ENCODE data around the gene PTPN18.

The PTPN18 gene

DNA sequence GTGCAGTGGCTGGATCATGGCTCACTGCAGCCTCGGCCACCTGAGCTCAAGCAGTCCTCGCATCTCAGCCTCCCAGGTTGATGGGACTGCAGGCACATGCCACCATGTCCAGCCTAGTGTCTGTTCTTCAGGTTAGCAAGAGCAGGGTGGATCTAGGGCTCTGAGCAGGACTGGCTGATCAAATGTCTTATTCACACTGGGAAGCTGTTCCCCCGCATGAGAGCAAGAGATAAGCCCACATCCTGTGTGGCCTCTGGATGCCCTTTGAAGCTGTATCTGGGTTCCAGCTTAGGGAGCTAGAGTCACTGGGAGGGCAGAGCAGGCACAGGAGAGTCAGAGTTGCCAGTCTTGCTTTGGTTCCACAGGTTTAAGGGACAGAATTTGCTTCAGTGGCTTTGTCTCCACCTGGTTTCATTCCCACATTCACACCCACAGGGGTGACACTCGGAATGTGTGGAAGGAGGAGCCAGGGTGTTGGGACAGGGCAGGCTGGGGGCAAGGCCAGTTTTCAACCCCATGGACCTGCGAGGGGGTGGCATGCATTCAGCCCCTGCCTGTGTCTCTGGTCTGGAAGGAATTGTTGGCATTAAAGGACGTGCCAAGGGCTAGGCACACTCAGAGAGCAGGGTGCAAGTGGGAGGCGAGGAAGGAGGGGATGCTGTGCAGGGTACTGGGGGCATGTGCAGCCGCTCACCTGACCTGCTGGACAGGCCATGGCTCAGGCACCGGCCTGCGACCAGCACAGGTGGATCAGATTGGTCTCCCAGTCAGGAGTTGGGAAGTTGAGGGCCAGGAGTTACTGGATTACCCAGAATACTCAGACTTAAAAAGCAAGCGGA lies 24.5 kb downstream of the PTPN18 start:
- DNase-seq (ENCODE audit: extremely low spot score) = no peak
- no peak for TF ChIP-seq ELF4 (IDR thresholded peaks at IDR 0.05)
- no peak for TF ChIP-seq L3MBTL2 (conservative IDR thresholded peaks at IDR 0.05)
- TF ChIP-seq HDGF (IDR thresholded peaks at IDR 0.05; ENCODE audit: borderline replicate concordance) = no peak
- TF ChIP-seq, protein P1, sequence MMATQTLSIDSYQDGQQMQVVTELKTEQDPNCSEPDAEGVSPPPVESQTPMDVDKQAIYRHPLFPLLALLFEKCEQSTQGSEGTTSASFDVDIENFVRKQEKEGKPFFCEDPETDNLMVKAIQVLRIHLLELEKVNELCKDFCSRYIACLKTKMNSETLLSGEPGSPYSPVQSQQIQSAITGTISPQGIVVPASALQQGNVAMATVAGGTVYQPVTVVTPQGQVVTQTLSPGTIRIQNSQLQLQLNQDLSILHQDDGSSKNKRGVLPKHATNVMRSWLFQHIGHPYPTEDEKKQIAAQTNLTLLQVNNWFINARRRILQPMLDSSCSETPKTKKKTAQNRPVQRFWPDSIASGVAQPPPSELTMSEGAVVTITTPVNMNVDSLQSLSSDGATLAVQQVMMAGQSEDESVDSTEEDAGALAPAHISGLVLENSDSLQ (IDR thresholded peaks at IDR 0.05) = no peak
- no peak for TF ChIP-seq SP1 (IDR thresholded peaks at IDR 0.05)
- TF ChIP-seq TARDBP (IDR thresholded peaks at IDR 0.05) = no peak
- no peak for TF ChIP-seq LEF1 (IDR thresholded peaks at IDR 0.05; ENCODE audit: borderline replicate concordance)
- TF ChIP-seq FOXA1 (IDR thresholded peaks at IDR 0.05) = no peak
- TF ChIP-seq BHLHE40 (IDR thresholded peaks at IDR 0.05; ENCODE audit: borderline replicate concordance) = no peak
- no peak for TF ChIP-seq ARNT (IDR thresholded peaks at IDR 0.05)
- POLR2A ChIA-PET = no interaction called here
- CTCF ChIA-PET = no interaction called here

DNA sequence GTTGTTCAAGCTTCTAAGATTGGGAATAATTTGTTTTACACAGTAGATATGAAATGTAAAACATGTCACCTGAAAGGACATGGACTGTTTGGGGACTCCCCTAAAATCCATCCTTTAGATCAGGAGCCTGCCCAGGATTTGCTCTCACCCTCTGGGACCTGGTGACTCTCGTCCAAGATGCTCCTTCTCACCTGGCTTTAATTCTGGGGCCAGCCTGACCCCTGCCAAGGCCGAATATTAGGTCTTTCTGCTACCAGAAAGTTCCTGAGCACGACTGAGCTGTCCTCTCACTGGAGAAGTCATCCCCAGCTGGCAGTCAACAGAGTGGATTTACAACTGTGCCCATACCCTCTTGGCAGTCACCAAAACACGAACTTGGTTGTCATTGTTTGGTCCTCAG lies 25.3 kb downstream of the PTPN18 start:
- DNase-seq (ENCODE audit: extremely low spot score) = no peak
- ChIA-PET CTCF (no interaction called here), POLR2A (no interaction called here)
- no peak for TF ChIP-seq FOXA1 (IDR thresholded peaks at IDR 0.05)
- no peak for TF ChIP-seq LEF1 (IDR thresholded peaks at IDR 0.05; ENCODE audit: borderline replicate concordance)
- no peak for TF ChIP-seq CTBP1 (IDR thresholded peaks at IDR 0.05; ENCODE audit: borderline replicate concordance)
- no peak for TF ChIP-seq L3MBTL2 (conservative IDR thresholded peaks at IDR 0.05)
- TF ChIP-seq, protein P1 (IDR thresholded peaks at IDR 0.05) = no peak
- TF ChIP-seq HDGF (IDR thresholded peaks at IDR 0.05; ENCODE audit: borderline replicate concordance) = no peak

DNA sequence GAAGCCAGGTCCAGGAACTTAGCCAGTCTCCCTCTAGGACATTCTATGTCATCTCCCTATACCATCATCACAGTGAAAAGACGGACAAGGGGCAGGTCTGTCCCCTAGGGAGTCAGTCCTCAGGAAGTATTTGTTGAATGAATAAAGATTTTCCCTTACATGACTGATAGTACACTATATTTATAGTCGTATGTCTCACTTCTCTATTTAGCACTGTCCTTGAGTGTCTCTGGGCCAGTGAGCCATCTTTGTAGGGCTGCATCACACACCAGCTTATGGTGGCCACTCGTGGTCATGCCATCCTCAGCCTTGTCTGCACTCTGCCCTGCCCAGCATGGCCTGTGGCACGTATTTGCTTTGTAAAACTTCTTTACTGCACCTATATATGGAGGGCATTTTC lies 25.8 kb downstream of the PTPN18 start:
- CTCF ChIA-PET = no interaction called here
- TF ChIP-seq TARDBP (IDR thresholded peaks at IDR 0.05) = no peak
- no peak for TF ChIP-seq FOXA1 (IDR thresholded peaks at IDR 0.05)
- no peak for TF ChIP-seq ZNF384 (IDR thresholded peaks at IDR 0.05)
- TF ChIP-seq ARNT (IDR thresholded peaks at IDR 0.05) = no peak
- TF ChIP-seq LEF1 (IDR thresholded peaks at IDR 0.05; ENCODE audit: borderline replicate concordance) = no peak
- TF ChIP-seq SP1 (IDR thresholded peaks at IDR 0.05) = no peak
- TF ChIP-seq NFRKB (IDR thresholded peaks at IDR 0.05) = no peak
- TF ChIP-seq, protein P1 (IDR thresholded peaks at IDR 0.05) = no peak
- TF ChIP-seq BHLHE40 (IDR thresholded peaks at IDR 0.05; ENCODE audit: borderline replicate concordance) = no peak
- POLR2A ChIA-PET = no interaction called here
- no peak for DNase-seq (ENCODE audit: extremely low spot score)

DNA sequence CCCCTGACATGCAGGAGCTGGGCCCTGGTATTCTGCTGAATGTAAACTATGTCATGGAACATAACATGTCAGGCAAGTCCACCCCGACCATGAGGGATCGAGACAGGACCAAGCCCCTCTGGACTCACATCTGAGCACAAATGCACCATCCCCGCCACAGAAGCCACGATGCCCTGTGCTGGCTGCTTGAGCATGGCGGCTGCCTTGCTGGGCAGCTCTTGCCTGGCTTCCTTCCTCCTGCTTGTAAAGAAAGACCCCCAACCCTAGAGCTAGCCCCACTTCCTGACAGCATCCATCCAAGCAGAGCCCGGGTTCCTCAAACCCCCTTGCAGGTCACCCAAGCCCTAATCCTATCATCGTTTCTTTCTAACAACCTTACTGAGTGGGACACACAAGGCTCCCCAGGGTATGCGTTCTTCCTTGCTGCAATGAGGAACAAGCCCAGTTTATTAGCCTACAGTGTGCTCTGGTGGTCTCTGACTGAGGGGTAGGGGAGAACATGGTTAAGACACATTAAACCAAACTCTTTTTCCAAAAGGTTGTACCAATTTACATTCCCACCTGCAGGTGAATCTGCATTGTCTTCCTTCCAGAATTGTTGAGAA lies 26.6 kb downstream of the PTPN18 start:
- ChIA-PET POLR2A (no interaction called here), CTCF (no interaction called here)
- no peak for DNase-seq (ENCODE audit: extremely low spot score)
- no peak for TF ChIP-seq TARDBP (IDR thresholded peaks at IDR 0.05)

DNA sequence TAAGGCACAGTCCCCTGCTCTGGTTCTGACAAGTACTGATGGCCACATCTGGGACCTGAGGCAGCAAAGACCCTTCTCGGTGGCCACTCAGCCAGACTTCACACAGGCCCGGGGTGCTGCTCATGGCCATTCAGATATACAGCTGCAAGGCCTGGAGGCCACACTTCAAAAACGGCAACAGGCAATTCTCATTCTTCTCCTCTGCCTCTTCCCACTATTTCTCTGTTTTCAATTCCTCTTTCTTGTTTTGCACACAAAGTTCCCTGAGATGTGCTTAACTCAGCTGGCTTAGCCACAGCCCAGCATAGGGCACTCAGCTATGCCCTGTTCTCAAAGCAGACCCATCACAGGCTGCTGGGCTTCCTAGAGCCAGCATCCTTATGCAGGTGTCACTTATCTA lies 29.9 kb downstream of the PTPN18 start:
- ChIA-PET CTCF (interaction anchor here (0.7 kb wide), 1 partner anchor 15 kb away, joined by 5 read pairs; no protein-coding TSS in a partner anchor), POLR2A (no interaction called here)
- DNase-seq (ENCODE audit: extremely low spot score) = no peak
- TF ChIP-seq FOXM1 (IDR thresholded peaks at IDR 0.05; ENCODE audit: borderline replicate concordance) (no peak), BHLHE40 (IDR thresholded peaks at IDR 0.05; ENCODE audit: borderline replicate concordance) (no peak), ZNF384 (IDR thresholded peaks at IDR 0.05) (no peak), ELF4 (IDR thresholded peaks at IDR 0.05) (no peak), FOXA1 (IDR thresholded peaks at IDR 0.05) (no peak), HDGF (IDR thresholded peaks at IDR 0.05; ENCODE audit: borderline replicate concordance) (no peak), ARNT (IDR thresholded peaks at IDR 0.05) (no peak), NFRKB (IDR thresholded peaks at IDR 0.05) (no peak), CTBP1 (IDR thresholded peaks at IDR 0.05; ENCODE audit: borderline replicate concordance) (no peak)
- TF ChIP-seq, protein P1 (IDR thresholded peaks at IDR 0.05) = no peak

DNA sequence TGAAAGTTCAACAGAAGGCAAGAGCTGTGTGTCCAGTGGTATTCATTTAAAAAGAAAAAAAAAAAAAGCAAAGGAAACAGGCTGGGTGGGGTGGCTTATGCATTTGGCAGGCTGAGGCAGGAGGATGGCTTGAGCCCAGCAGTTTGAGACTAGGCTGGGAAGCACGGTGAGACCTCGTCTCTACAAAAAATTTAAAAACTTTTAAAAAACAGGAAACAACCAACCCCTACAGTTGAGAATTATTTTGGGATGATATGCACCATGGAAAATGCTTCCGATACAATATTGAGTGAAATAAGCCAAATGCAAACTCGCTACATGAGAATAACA lies 31.2 kb downstream of the PTPN18 start:
- POLR2A ChIA-PET = no interaction called here
- CTCF ChIA-PET = no interaction called here
- DNase-seq (ENCODE audit: extremely low spot score) = no peak
- TF ChIP-seq TARDBP (IDR thresholded peaks at IDR 0.05) = no peak

DNA sequence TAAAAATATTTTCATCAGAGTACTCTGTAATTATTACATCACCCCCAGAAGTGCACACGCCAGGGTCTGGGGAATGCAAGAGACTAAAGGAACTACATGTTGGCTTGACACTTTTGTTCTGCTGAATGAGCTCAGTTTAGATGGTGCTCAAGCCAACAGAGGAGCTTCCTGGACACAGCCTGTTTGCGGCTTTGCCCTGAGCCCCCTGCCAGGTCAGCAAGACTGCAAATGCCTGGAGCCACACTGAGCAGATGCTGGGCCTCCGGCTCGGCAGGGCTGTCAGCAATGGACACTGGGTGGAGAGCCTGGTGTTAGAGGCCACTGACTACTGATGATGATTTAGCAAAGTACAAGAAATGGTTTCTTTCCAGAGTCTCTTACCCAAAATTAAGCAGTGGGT lies 31.9 kb downstream of the PTPN18 start:
- DNase-seq (ENCODE audit: extremely low spot score) = no peak
- no peak for TF ChIP-seq SUZ12 (IDR thresholded peaks at IDR 0.05)
- no peak for TF ChIP-seq L3MBTL2 (conservative IDR thresholded peaks at IDR 0.05)
- TF ChIP-seq HDGF (IDR thresholded peaks at IDR 0.05; ENCODE audit: borderline replicate concordance) = no peak
- TF ChIP-seq FOXM1 (IDR thresholded peaks at IDR 0.05; ENCODE audit: borderline replicate concordance) = no peak
- TF ChIP-seq LEF1 (IDR thresholded peaks at IDR 0.05; ENCODE audit: borderline replicate concordance) = no peak
- TF ChIP-seq NFRKB (IDR thresholded peaks at IDR 0.05) = no peak
- TF ChIP-seq, protein P1 (IDR thresholded peaks at IDR 0.05) = no peak
- TF ChIP-seq ELF4 (IDR thresholded peaks at IDR 0.05) = no peak
- TF ChIP-seq TARDBP (IDR thresholded peaks at IDR 0.05) = no peak
- no peak for TF ChIP-seq SP1 (IDR thresholded peaks at IDR 0.05)
- TF ChIP-seq BHLHE40 (IDR thresholded peaks at IDR 0.05; ENCODE audit: borderline replicate concordance) = no peak
- TF ChIP-seq FOXK2 (IDR thresholded peaks at IDR 0.05) = no peak
- TF ChIP-seq FOXA1 (IDR thresholded peaks at IDR 0.05) = no peak
- TF ChIP-seq CTBP1 (IDR thresholded peaks at IDR 0.05; ENCODE audit: borderline replicate concordance) = no peak
- no peak for TF ChIP-seq ARNT (IDR thresholded peaks at IDR 0.05)
- no peak for TF ChIP-seq ZNF384 (IDR thresholded peaks at IDR 0.05)
- ChIA-PET CTCF (no interaction called here), POLR2A (no interaction called here)

Measured in HEK293T (cell line).